HK-2 (cell line): ENCODE measurements around the gene CARD9.

Experiments
- DNase-seq: peaks from one replicate; pipeline ENCODE4 v3.0.0-alpha.2; 2018; ENCODE audit not compliant: unreplicated experiment

The CARD9 gene

DNA sequence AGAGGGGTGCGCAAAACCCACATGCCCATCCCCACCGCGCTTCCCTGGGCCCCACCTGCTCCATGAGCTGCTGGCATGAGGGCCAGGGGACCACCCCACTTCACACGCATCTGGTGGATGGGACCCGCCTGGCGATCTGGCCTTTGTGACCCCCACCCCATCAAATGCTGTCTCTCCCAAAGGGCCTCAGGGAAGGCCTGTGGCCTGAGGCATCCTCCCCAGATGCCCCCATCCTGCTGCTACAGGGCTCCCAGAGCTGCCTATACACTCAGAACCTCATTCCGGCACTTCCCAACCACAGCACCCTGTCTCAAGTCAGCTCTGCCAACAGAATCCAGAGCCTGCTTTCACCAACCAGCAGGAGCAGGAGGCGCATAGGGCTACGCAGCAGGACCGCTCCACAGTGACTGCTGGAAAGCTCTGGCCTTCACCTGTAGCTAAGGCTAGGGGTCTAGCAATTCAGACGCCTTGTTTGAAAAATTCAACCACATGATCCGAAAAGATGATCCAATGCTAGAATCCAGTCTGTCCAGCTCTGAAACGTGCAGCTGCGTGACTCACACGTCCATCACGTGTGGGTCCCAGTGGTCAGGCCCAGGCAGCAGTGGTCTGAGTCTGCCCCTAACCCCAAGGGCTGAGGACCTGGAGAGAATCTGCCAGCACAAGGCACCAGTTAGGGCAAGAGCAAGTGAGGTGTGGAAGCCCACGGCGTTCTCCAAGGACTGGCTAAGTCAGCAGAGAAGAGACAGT lies 27.9 kb upstream of the CARD9 start:
- no peak for DNase-seq

DNA sequence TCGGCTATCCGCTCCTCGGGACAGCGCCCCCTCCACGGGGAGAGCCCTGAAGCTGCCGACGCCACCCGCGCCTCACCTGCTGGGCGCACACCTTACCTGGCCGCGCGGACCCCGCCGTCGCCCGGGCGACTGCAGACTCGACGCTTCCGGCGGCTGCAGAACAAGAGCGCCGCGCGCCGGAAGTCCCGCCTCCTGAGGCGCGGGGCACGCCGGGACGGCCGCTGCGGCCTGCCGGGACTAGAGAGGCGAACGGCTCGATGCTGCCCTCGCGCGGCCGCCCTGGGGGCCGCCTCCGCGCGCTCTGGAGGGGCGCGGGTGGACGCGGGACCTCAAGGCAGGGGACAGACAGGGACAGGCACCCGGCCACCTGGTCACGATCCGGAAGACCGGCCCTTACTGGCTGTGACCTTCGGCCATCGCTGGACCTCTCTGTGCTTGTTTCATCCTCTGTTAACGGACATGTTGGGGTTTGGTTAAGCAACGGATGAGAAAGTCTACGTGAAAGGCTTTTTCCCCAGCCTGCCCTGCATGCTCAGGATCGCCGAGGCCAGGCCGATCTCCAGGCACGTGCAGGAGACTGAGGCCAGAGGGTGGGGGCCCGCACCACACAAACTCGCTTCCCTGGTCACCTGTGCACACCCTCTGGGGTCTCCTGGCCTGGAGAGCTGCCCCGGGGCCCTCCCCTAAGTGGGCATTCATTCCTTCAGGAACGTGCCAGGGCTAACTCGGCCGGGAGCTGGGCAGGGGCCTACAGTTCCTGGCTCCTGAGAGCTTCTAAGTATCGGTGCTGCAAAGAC lies 26.8 kb upstream of the CARD9 start, which contains the start of gene SNAPC4:
Gene SNAPC4 (minus strand): TSS at position 133 of the 797 bp plus-strand sequence. CDS start 1,742 bp downstream, outside the sequence.
- DNase-seq: peak; percentile 87

DNA sequence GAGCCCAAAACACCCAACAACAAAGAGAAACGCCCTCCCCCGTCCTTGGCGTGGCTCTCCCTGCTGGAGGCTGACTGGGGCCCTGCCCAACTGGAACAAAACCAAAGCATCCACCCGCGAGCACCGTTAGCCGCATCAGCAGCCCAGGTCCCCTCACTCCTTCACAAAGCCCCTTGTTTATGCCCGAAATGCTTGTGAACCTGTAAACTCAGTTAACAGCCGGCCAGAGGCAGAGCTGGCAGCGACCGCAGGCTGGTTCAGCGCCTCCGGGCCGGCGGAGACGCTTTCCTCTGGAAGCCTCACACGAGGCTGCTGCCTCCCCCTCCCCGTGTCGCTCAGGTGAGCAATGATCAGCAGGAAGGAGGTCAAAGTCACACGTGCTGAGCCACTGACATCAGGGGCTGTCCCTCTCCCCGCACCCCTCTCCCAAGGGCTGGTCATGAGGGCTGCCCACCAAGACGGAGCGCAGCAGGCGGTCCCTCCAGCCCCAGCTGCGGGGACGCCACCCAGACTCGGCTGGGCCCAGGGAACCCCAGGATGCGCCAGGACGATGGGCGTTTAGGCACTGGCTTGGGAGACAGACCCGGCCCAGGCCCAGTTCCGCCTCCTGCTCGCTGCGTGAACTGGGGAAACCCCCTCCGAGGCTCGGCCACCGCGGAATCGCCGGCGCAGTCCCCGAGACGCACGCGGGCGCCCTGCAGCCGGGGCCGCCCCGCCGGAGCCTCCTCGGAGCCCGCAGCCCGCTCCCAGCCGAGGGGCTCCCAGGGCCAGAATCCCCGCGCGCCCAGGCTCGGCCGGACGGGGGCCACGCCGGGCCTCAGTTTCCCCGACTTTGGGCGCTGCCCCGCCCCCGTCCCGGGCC lies 25.9 kb upstream of the CARD9 start:
- DNase-seq: peak; percentile 42

DNA sequence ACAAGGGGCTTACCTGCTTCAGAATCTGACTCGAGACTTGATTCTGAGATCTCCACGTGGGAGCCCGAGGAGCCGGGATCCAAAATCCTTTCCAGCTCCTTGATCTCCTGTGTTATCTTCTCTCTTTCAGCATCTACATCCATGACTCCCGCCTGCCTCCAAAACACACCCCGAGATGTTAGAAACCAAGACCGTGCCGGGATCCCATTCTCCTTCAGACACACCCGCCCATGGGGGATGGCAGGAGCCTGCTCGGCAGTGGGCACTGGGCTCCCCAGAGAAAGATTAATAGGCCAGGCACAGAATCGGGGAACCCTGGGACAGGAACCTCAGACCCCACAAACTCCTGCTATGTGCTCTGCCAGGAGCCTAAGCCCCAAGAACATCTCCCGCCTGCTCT lies 24.8 kb upstream of the CARD9 start:
- DNase-seq: no peak

DNA sequence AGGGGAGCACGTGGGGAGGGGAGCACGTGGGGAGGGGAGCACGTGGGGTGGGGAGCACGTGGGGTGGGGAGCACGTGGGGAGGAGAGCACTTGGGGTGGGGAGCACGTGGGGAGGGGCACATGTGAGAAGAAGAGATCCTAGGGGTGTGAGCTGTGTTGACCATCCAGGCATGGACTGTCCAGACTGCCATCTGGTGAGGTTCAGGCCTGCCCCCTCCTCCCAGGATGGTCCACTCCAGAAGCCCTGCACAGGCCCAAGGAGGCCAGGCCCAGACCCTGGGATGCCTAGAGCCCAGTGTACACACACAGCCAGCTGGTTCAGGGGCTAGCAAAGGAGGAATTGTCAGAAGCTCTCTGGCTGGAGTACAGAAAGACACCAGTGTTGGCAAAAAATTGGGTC lies 24.2 kb upstream of the CARD9 start:
- DNase-seq: no peak

DNA sequence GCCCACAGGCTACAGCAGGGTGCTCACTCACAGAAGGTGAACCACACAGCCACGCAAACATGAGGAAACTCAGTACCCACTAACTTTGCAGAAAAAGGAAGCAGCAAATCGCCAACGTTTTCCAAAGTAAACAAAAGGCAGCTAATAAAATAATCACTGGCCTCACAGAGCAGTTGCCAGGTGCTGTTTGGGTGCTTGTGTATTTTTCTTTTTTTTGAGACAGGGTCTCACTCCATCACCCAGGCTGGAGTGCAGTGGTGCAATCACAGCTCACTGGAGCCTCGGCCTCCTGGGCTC lies 22.7 kb upstream of the CARD9 start:
- DNase-seq: no peak

DNA sequence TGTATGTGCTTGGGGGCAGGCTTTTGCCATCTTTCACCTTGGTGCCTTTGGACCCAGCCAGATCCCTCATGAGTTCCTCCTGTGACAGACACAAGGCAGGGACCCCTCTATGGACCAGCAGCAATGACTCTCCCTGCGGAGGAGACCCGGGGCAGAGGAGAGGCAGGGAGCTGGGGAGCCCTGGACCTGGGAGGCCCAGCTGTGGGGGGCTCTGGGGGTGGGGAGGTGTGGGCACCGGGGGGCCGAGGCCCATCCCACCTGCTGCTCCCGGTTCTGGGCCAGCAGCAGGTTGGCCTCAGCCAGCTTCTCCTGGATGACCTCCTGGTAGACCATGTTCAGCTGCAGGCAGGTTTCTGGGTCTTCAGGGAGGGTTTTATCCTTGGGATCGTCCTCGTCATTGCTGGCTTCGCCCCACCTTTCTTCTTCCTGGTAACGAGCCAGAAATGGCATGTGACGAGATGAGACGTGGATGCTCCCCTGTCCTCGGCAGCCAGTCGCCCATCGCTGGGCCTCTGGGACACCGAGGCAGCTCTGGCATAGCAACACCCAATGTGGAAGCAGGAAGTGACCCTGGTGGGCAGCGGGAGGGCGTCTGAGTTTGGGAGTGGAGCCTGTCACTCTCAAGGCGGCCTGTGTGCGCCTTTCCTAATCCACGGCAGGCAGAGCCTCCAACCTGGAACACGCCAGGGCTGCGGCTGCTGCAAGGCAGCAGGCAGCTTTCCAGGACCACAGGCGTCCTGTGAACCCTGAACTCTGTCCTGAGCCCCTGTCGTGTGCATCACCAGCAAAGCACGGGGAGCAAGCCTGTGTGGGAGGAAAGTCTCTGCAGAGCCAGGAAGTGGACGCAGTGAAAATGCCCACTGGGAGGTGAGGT lies 22.1 kb upstream of the CARD9 start:
- DNase-seq: no peak

DNA sequence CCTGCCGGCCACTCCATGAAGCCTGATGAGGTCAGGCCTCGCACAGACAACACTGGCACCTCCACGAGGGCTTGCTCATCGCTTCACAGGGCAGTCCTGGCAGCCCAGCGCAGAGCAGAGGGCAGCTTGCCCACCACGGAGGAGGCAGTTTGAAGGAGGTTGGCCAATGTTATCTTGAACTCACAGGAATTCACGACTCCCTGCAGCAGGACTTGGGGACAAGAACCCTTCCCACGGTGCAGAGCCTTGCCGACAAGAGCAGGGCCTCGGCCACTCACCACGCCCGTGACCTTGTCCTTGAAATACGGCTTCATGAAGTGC lies 21.5 kb upstream of the CARD9 start:
- DNase-seq: no peak

DNA sequence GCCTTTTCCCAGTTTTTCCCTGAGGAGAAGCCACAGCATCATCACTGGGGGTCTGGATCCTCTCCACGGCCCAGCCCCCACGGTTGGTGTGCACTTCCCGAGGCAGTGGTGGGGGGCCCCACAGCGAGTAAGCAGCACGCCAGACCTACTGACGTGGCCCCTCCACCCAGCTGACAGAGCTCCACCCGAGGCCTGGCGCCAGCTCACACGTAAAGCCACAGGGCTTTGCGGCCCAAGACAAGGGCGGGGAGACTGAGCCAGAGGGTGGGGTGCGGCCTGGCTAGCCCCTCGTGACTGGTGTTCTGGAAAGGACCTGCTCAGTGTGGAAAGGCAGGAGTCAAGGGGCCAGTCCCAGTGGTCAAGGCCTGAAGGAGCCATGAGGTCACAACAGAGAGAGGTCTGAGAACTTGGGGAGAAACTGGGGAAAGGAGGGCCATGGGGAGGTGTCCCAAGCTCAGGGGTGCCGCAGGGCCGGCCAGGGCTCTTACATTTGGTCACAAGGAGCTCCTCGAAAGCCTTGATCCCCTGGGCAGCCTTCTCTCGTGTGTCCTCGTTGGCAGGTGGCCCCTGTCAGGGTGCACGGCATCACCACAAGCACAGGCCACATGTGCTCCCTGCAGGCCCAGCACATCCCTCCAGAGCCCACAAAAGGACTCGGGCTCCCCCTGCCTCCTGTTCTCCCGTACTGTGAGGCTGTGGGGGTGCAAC lies 21.0 kb upstream of the CARD9 start:
- no peak for DNase-seq

DNA sequence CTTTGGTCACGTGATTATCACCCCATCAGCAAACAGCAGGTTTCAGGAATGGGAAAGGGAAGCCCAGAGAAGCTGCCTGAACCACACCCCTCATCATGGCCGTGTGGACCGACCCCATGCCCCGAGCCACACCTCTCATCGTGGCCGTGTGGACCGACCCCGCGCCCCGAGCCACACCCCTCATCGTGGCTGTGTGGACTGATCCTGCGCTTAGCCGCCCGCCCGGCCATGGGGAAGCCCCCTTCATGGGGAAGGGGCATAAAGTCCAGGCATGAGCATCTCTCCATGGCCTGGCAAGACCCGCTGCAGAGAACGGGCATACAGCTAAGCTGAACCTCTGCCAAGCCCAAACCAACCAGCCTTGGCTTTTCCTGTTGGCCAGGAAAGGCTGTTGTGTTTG lies 20.1 kb upstream of the CARD9 start:
- no peak for DNase-seq

DNA sequence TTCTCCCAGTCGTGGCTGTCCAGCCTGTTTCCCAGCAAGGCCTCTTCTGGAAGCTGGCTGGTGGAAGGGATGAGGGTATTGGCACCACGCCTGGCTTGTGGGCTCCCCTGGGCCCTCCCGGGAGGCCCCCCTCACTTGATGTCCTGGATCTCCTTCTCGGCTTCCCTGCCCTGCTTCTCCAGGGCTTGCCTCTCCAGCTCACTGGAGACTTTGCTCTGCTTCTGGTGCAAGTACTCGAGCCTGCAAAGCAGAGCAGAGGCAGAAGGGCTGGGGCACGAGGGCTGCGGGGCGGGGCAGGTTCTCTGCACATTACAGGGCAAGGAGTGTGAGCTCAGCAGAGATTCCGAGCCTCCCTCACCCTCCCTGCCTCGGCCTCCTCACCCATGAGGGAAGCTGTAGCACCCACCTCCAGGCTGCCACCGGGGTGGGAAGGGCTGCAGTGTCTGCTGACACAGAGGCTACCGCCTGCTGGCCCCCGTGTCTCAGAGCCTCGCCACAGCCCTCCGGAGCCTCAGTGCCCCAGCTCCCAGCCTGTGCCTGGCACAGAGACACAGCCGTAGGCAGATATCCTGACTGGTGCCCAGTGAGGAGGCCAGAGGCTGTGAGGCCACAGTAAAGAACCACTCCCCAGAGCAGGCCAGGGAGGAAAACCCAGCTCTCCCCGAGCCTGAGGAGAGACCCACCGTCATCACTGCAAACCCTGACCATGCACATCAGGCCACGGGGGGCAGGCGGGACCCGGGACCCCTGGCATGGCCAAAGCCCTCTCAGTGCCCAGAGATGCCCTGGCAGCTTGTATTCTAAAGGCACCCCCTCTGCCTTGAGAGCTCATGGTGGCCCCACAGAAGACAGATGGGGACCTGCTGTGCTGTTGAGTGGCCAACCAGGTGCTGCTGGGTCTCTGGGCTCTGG lies 19.3 kb upstream of the CARD9 start:
- DNase-seq: no peak

DNA sequence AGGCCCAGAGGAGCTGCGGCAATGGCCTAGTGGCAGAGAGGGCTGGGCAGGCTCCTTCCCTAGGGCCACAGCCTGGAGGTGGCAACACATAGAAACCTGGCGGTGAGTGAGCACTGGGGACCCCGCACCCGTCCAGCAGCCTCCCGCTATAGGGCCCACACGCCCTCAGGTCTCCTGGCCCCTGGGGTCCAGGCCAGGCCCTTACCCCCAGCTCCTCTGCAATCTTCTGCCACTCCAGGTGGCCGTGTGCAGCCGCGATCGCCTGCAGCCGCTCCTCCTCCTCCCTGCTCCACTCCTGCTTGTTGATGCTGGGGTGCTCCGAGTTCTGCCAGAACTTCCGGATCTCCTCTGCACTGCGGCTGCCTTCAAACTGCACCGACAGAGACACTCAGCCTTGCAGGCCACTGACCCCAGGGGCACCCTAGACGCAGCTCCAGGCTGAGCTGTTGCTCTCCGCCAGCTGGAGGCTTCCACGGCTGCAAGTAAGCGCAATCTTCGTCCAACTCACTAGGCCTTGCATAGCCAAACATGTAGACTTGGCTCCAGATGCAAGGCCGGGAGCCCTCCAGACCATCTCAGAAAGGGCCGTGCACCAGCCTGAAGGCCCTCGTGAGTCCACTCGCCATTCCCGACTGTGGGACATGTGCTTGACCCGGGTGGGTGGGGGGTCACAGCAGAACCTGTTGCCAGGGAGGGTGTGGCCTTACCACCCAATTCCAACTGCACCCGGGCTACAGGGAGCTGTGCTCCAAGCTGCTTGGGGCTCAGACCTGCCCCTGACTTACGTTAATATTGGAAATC lies 18.5 kb upstream of the CARD9 start:
- DNase-seq: no peak

DNA sequence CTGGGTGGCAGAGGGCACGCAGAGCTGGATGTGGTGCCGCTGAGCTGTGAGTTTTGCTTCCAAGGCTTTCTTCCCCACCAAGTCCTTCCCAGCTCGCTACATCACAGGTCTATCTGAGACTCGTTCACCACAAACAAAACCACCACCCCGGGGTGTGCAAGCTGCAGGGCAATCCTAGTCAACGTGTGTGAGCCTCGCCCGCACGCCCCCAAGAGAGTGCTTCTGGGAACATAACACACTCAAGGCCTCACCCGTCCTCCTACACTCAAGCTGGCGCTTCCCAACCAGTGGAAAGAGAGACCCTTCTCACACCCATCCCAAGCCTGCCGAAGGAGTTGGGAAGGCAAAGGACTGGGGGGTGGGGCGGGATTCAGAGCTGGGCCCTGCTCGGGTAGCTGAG lies 15.9 kb upstream of the CARD9 start:
- no peak for DNase-seq

DNA sequence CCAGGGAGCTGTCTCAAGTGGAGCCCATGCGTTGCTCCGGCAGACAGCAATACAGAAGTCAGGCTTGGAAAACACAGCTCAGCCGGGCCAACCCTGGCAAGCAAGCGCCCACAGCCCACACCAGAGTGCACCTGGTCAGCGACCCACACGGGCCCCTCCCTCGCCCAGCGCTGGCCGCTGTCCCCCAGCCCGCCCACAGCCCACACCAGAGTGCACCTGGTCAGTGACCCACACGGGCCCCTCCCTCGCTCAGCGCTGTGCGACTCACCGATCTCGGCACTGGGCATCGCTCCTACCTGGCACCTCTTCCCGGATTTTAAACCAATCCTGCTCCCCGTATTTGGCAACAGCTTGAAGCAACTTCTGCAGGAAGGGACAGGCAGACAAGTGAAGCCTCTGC lies 13.7 kb upstream of the CARD9 start:
- no peak for DNase-seq

DNA sequence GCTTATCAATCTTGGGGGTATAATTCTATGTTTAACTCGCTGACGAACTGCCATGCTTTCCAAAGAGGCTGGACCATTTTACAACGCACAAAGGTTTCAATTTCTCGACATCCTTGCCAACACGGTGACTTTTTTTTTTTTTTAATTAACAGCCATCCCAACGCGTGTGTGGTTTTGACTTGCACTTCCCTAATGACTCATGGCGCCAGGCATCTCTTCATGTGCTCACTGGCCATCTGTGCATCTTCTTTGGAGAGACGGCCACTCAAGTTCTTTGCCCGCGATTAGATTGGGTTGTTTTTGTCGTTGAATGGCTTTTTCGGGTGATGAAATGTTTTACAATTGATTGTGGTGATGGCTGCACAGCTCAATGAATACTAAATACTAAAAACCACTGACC lies 12.5 kb upstream of the CARD9 start:
- no peak for DNase-seq

DNA sequence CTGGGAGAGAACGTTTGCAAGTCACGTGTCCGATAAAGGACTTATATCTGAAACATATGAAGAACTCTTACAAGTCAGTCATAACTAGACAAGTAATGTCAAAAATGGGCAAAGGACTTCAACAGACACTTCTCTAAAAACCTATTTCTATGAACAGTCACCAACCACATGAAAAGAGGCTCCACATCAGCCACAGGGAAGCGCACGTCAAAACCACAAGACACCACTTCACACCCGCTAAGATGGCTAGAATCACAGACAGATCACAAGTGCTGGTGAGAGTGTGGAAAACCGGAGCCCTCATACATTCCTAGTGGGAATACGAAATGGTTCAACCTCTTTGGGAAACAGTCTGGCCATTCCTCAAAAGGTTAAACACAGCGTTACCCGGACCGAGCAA lies 11.5 kb upstream of the CARD9 start:
- DNase-seq: no peak

DNA sequence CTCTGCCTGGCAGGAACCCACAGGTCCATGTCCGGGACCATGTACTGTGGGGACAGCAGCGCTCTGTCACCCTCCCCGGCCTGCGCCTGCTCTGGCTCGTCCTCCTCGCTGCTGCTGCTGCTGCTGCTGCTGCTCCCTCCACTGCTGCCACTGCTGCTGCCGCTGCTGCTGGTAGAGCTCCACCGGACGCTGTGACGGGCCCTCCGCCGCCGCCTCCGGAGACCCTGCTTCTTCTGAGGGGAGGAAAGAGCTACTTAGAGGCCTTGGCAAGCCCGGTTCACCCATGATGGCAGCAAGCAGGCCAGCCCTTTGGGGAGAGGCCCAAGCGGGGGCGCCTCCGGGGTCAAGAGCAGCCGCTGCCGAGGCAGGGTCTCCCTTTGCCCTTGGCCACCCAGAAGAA lies 10.0 kb upstream of the CARD9 start:
- no peak for DNase-seq

DNA sequence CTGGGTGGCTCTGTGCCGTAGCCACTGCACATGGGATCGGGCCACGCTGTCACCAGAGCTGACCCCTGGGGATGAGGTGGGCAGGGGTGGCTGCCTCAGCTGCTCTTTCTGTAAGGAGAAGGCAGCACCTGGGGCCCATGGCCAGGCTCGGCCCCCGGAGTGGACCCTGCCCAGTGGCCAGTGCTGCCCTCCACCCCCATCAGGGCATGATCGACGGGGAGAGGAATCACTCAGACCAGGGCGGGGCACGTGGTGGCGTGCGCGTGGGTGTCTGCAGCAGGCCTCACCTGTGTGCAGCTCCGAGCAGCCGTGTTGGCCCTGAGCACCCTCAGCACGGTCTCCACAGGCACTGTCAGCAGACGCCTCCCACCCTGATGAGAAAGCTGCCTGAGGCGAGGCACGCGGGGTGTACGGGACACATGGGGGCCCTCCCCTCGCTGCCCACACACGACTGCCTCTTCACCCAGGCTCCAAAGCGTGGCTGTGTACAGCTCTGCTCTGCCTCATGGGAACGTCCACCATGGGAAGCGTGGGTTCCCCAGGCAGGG lies 8.6 kb upstream of the CARD9 start:
- no peak for DNase-seq

DNA sequence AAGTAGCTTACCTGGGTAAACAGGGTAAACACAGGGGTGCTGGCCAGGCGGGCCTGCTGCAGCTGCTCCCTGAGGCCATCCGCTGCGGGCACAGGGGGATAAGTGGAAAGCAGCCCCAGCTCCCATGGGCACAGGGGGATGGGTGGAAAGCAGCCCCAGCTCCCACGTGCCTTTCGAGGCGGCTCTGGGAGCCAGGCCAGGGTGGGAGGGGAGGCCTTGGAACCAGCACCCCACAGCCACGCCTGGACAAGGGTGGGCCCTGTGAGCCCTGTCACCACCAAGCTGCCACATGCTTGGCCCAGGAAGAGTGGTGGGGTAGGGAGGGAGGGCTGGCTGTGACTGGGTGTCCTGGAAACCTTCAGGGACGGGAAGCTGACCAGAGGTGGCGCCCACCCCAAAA lies 7.8 kb upstream of the CARD9 start:
- DNase-seq: no peak
